Urinary bladder (tissue), 4 donors: Measurements from ENCODE around the gene GUCD1. TPM values are rescaled to one million over a fixed set of nuclear protein-coding genes. Genes with fewer than 3 reads are reported as not detected.

Experiments used
- DNase-seq: peaks from one replicate; pipeline ENCODE4 v3.0.0-alpha.2; 2015; ENCODE audit errors: extremely low spot score
- H3K27ac ChIP-seq: one replicate; pipeline ENCODE4 v1.5.1; 2013; ENCODE audit warnings: low read depth, mild to moderate bottlenecking, moderate library complexity
- H3K36me3 ChIP-seq: one replicate; pipeline ENCODE4 v1.6.1; 2013; ENCODE audit warnings: mild to moderate bottlenecking, moderate library complexity; ENCODE audit not compliant: insufficient read depth
- H3K4me1 ChIP-seq: one replicate; pipeline ENCODE4 v1.6.1; 2013; ENCODE audit warnings: mild to moderate bottlenecking, moderate library complexity; ENCODE audit not compliant: insufficient read depth
- H3K4me3 ChIP-seq: one replicate; pipeline ENCODE4 v1.5.1; 2013; ENCODE audit warnings: low read depth, low read length
- WGBS: extraction: QIAGEN DNeasy Blood & Tissue Kit; methylation state at CpG from one replicate; pipeline ENCODE4 v1.1.7; 2013; 5-methylcytosine and 5-hydroxymethylcytosine counted together
- polyA plus RNA-seq: library from polyadenylated mRNA; stranded (reverse); fragments of 200-250 nt; gene quantifications from one replicate; pipeline ENCODE4 v1.2.3, GENCODE V29; 2013
- total RNA-seq: library from RNA; depleted of rRNA; stranded (reverse); fragments of >200 nt; gene quantifications from one replicate; pipeline ENCODE4 v1.2.3, GENCODE V29; 2014
- donor health status: healthy with polysubstance abuse.
- donor health status: healthy.

GUCD1 gene
- total and polyA plus RNA-seq, 2 donors: 61.3 to 111 TPM

DNA sequence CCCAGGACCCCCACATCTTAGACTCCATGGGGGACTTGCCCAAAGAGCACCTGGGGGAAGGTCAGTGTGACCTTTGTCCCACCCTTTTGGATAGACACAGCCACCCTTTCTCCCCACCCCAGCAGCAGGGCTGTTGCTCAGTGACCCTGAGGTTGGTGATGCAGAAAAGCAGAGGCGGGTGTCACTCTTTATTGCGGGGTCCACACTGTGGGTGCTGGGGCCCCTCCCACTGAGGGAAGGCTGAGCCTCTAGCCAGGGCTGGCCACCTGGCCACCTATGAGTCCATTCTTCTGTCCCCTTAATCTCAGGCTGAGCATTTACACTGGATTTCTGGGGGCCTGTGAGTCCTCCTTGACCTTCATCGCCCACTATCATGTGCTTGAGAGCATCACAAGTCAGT is 30.5 kb upstream of the GUCD1 start:
- Histone ChIP-seq H3K27ac (no peak overlapping the region), H3K36me3 (no peaks in the 10 kb centered on the region), H3K4me3 (no peak overlapping the region), H3K4me1 (no peaks in the 10 kb centered on the region)
- 96% methylated on average over 3 of the region's 3 CpGs for WGBS
- DNase-seq: no peak

DNA sequence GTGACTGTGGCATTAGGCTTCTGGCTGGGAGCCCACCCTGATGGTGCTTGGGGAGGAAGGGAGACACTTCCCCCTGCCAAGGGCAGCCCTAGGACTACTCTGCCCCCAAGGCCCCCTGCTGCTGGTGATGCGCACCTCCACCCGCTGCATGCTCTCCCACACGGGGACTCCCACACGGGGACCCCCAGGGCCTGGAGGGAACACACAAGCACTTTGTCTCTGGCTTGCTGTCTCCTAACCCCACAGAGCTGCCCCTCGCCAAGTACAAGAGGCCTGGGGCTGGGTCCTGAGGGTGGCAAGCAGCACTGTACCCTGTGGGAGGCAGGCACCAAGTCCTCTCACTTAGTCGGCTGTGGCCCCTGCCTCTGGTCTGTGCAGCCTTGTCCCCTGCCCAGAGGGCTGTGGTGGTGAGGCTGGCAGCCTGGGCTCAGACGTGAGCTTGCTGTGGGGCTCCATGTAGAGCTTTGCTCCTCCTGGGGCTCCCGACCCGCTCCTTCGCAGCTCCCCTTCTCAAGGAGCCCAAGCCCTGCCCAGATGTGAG is 30.0 kb upstream of the GUCD1 start:
- Histone ChIP-seq H3K27ac (no peak overlapping the region), H3K36me3 (no peaks in the 10 kb centered on the region), H3K4me3 (no peak overlapping the region), H3K4me1 (no peaks in the 10 kb centered on the region)
- WGBS: 80% methylated on average over 10 of the region's 10 CpGs
- DNase-seq: no peak

DNA sequence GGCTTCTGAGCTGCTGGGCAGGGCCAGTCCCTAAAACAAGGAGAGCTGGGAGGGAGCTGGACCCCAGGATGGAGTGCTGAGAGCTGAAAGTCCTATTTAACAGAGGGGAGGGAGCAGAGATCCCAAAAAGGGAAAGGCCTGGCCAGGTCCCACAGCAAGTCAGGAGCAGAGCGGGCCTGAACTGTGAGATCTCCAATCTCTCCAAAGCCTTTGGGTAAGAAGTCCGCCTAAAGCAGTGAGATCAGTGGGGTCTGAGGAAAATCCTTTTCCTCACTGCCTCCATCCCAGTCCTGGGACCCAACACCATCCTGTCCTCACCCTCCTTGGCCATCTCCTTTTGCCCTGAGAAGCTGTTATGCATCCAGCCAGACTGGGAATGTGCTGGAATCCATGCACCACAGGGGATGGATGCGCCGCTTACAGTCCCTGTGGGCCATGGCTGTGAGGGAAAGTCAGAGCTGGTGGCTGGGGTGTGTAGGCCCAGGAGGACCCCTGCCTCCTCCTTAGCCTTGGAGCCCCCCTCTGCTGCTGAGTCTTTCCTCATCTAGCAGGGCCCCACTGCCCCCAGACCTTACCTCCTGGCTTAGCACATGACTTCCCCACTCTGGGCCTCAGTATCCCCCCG is 29.3 kb upstream of the GUCD1 start:
- H3K27ac ChIP-seq: no peak overlapping the region
- H3K4me1 ChIP-seq: no peaks in the 10 kb centered on the region
- DNase-seq: no peak
- H3K4me3 ChIP-seq: no peak overlapping the region
- 56% methylated on average over 5 of the region's 5 CpGs for WGBS
- no peaks in the 10 kb centered on the region for H3K36me3 ChIP-seq

DNA sequence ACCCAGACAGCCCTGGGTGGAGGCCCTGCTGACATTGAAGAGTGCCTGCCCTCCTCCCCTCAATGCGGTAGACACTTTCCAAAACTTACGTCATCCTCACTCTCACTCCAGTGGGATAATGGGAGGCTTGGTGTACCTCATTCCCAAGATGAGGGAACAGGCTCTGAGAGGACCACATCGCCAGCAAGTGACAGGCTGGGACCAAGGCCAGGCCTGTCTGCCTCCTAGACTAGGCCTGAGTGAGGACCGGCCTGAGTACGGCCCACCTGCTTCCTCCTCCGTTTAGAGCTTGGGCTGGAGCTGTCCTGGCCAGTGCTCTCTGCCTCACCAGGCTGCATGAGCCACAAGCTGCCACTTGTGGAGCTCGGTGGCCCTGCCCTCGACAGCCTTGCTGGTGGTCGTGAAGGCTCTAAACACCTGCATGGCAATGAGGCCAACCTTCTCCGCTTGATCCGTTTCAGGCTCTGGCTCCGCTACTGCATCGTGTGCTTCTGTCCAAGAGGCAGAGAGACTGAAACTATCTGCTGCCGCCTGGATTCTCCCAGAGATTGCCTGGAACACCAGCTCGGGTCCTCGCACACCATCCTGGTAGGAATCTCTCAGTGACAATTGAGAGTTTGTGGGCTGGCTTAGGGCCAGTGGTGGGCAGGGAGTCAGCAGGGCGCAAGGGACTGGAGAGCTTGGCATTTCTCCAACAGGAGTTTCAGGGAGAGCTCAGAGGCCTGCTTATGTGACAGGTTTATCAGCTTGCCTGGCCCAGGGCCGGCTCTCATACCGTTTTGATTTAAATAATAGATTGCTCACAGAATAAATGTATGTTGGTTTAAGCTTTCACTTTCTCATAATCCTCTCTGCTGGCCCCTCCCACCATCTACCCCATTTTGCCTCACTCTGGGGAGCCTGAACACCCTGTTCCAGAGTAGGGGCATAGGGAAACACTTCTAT is 28.6 kb upstream of the GUCD1 start:
- peak; percentile 49 for DNase-seq
- H3K36me3 ChIP-seq: no peaks in the 10 kb centered on the region
- no peaks in the 10 kb centered on the region for H3K4me1 ChIP-seq
- no peak overlapping the region for H3K27ac ChIP-seq
- H3K4me3 ChIP-seq: no peak overlapping the region
- 27% methylated on average over 19 of the region's 19 CpGs for WGBS

DNA sequence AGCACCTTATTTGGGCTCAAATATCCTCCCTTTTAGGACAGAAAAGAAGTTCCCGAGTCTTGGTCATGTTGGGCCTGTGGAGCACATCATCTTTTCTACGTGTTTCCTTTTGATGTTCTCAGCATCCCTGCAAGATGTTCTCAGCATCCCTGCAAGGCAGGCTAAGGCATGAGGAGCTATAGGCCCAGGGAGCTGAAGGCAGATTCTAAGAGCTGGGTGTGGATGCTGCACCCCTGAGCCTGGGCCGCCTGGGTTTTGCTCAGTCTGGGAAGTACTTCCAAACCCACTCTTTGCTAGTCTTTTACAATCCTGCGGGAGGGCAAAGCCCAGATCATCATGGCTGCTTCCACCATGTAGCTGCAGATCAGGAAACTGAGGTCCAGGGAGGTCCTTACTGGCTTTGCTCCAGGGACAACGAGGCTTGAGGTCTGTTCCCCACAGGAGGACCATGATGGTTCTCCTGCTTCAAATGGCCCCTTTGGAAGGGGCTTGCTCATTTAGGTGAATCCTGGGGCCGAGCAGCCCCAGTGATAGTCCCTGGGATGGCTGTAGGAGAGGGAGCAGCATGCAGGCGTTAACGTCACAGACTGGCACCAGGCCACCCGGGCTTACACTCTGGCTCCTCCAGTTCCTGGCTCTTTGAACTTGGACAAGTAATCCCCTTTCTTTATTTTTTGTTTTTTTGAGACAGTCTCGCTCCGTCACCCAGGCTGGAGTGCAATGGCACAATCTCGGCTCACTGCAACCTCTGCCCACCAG is 27.3 kb upstream of the GUCD1 start:
- H3K27ac ChIP-seq: no peak overlapping the region
- no peak overlapping the region for H3K4me3 ChIP-seq
- H3K36me3 ChIP-seq: no peaks in the 10 kb centered on the region
- DNase-seq: no peak
- H3K4me1 ChIP-seq: no peaks in the 10 kb centered on the region
- 57% methylated on average over 12 of the region's 12 CpGs for WGBS

DNA sequence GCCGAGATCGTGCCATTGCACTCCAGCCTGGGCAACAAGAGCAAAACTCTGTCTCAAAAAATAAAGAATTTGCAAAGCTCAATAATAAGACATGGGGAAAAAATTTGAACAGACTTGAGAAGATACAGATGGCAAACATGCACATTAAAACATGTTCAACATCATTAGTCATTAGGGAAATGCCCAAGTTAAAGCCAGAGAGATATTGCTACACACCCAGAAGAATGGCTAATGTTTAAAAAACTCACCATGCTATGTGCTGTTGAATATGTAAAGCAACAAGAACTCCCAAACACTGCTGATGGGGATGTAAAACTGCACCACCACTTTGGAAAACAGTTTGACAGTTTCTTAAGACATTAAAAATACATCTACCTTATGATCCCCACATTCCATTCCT is 25.3 kb upstream of the GUCD1 start:
- no peak for DNase-seq
- H3K4me1 ChIP-seq: no peaks in the 10 kb centered on the region
- H3K27ac ChIP-seq: no peak overlapping the region
- no peaks in the 10 kb centered on the region for H3K36me3 ChIP-seq
- 77% methylated on average over 2 of the region's 2 CpGs for WGBS
- H3K4me3 ChIP-seq: no peak overlapping the region

DNA sequence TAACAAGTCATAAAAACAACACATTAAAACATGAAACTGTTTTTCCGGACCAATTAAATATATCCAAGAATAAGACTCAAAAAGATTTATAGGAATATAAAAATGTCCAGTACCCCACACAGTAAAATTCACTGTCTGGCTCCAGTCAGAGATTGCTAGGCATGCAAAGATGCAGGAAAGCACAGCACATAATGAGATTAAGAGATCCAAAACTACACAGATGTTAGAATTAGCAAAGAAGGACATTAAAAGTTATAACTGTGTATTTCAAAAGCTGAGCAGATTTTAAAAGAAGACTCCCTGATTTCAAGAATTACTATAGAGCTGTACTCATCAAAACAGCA is 24.3 kb upstream of the GUCD1 start:
- Histone ChIP-seq H3K4me3 (no peak overlapping the region), H3K36me3 (no peaks in the 10 kb centered on the region), H3K27ac (no peak overlapping the region), H3K4me1 (no peaks in the 10 kb centered on the region)
- 20% methylated on average over 1 of the region's 1 CpG for WGBS
- DNase-seq: no peak

DNA sequence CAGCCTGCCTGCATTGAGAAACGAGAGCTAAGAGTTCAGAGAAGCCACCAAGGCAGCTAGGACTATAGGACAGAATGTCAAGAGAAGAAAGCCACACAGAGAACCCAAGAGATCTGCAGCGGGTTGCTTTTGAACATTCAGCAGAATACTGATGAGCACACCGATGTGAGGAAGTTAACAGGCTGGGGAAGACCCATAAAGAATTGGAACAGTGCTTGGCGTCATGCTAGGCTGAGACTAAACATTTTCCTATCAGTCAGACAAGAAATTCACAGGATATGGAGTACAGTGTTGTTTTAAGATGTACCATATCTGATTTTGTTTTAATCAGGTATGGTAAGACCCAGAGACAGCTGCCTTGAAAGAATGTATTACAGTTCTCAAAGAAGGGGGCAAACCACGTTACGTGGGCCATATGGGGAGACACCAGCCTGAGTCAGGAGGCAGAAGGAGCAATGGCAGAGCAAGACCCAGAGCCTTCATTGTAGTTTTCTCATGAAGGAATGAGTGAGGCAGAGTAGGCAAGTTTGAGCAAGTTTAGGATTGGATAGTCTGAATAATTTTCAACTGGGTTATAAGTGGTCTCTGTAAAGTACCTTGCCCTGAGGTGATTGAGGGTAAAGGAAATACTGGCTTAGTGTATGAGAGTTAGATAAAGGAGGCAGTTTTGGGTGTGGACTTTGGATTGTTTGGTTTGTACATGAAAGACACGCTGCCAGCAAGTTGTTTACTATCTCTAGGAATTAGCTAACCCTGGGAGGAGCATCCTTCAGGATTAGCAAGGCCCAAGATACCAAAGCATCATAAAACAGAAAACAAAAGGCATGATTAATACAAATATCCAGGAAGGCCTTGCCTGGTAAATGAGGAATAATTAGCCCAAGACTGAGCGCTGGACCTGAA is 23.7 kb upstream of the GUCD1 start:
- Histone ChIP-seq H3K27ac (no peak overlapping the region), H3K36me3 (no peaks in the 10 kb centered on the region), H3K4me1 (no peaks in the 10 kb centered on the region), H3K4me3 (no peak overlapping the region)
- WGBS: 45% methylated on average over 8 of the region's 8 CpGs
- DNase-seq: no peak

DNA sequence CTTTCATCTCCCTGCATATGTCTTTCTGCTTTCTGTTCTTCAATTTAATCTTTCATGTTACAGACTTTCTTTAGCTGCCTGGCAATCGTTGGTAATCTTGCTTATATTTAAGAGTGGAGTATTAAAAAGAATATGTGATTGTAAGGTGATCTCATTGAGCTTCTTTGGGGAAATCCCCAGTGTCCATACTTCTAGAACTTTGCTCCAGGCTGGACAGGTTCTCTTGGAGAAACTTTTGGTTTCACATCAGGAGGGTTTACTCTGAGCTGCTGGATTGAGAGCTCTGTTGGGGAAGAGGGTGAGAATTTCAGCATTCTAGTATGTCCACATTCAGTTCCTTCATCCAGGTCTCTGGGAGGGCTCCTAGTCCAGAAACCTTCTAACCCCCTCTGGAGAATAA is 21.8 kb upstream of the GUCD1 start:
- no peak for DNase-seq
- 84% methylated on average over 1 of the region's 1 CpG for WGBS
- Histone ChIP-seq H3K27ac (no peak overlapping the region), H3K36me3 (peaks cover 7% of the 10 kb centered on the region), H3K4me1 (no peaks in the 10 kb centered on the region), H3K4me3 (no peak overlapping the region)

DNA sequence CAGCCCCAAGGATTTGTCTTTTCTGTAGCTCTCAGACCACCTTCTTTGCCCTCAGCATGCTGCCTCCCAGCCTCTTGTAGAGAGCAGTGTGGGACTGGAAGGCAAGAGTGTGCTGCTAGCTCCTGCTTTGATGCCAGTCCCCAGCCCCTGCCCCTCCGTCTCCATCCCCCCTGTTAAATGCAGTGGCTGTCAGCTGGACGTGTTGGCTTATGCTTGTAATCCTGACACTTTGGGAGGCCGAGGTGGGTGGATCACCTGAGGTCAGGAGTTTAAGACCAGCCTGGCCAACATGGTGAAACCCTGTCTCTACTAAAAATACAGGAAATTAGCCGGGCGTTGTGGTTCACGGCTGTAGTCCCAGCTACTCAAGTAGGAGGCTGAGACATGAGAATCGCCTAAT is 16.3 kb upstream of the GUCD1 start:
- H3K27ac ChIP-seq: no peak overlapping the region
- 91% methylated on average over 7 of the region's 7 CpGs for WGBS
- H3K4me1 ChIP-seq: no peaks in the 10 kb centered on the region
- H3K36me3 ChIP-seq: peaks cover 7% of the 10 kb centered on the region
- no peak for DNase-seq
- H3K4me3 ChIP-seq: no peak overlapping the region

DNA sequence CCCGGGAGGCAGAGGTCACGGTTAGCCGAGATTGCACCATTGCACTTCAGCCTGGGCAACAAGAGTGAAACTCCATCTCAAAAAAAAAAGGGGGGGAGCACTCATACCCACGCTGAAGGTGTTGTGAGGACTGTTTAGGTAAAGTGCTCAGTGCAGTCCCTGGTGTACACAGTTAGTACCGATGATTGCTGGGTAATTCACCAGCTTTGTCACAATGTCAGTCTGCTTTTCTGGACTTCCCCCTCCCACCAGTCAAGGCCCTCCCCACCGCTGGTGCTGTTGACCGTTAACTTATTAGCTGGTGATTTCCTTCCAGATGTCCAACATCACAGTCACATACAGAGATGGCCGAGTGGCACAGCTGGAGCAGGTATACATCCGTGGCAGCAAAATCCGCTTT is 12.7 kb upstream of the GUCD1 start:
- 79% methylated on average over 10 of the region's 10 CpGs for WGBS
- H3K4me1 ChIP-seq: no peaks in the 10 kb centered on the region
- no peak overlapping the region for H3K4me3 ChIP-seq
- H3K36me3 ChIP-seq: peaks cover 6% of the 10 kb centered on the region
- no peak overlapping the region for H3K27ac ChIP-seq
- no peak for DNase-seq

DNA sequence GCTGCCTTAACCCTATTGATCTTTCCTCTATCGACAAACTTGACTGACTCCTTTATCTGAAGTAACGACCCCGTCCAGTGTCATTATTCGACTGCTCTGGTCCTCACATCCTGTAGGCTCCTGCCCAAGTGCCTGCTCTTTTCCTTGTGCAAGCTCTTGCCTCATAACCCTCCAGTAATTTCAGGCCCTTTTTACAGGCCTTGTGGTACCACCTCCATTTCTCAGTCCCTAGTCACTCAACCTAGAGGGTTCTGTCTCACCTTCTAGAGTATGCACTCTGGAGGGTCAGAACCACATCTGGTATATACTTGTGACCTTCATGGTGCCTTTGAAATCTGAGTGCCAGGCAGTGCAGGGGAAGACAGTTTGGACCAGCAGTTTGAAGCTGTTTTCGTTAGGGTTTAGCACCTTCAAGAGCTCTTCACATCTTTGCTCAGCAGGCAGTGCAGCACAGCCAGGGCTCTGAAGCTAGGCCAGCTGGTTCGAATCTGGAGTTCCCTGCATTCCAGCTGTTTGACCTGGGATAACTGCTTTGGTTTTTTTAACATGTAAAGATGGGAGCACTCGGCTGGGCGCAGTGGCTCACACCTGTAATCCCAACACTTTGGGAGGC is 12.1 kb upstream of the GUCD1 start:
- Histone ChIP-seq H3K27ac (no peak overlapping the region), H3K4me1 (no peaks in the 10 kb centered on the region), H3K4me3 (no peak overlapping the region), H3K36me3 (peaks cover 2% of the 10 kb centered on the region)
- no peak for DNase-seq
- 66% methylated on average over 8 of the region's 8 CpGs for WGBS
